Endodermal cell (in vitro differentiated cells): ENCODE measurements around the gene ATF7. TPM values are rescaled to one million over a fixed set of nuclear protein-coding genes. Genes with fewer than 3 reads are reported as not detected.

Experiments
- DNase-seq: peaks from one replicate; pipeline ENCODE4 v3.0.0-alpha.2; 2017
- H3K27ac ChIP-seq: 2 replicates; pipeline ENCODE4 v1.5.1; 2013; ENCODE audit warnings: mild to moderate bottlenecking, low read depth, low read length, moderate library complexity
- H3K27me3 ChIP-seq: 2 replicates; pipeline ENCODE4 v1.6.1; 2013; ENCODE audit warnings: mild to moderate bottlenecking, low read length, moderate library complexity; ENCODE audit not compliant: insufficient read depth, control insufficient read depth, poor library complexity, severe bottlenecking
- H3K36me3 ChIP-seq: 2 replicates; pipeline ENCODE4 v1.7.0; 2013; ENCODE audit warnings: mild to moderate bottlenecking, low read length, moderate library complexity; ENCODE audit not compliant: control insufficient read depth, insufficient read depth
- H3K4me1 ChIP-seq: one replicate; pipeline ENCODE4 v1.7.0; 2013; ENCODE audit warnings: low read length; ENCODE audit not compliant: control insufficient read depth, insufficient read depth
- H3K4me3 ChIP-seq: 2 replicates; pipeline ENCODE4 v1.5.1; 2013; ENCODE audit warnings: mild to moderate bottlenecking, low read length, moderate library complexity
- H3K9ac ChIP-seq: 2 replicates; pipeline ENCODE4 v1.6.1; 2013; ENCODE audit warnings: mild to moderate bottlenecking, low read length, moderate library complexity; ENCODE audit not compliant: poor library complexity, severe bottlenecking; ENCODE audit errors: extremely low read depth
- H3K9me3 ChIP-seq: 2 replicates; pipeline ENCODE4 v1.6.1; 2013; ENCODE audit warnings: mild to moderate bottlenecking, low read length, moderate library complexity; ENCODE audit not compliant: control insufficient read depth
- H3K27ac Mint-ChIP-seq: 2 replicates; pipeline ENCODE4 v1.8.0; 2020; ENCODE audit warnings: mixed read lengths
- H3K27me3 Mint-ChIP-seq: 2 replicates; pipeline ENCODE4 v1.8.0; 2021; ENCODE audit warnings: mild to moderate bottlenecking, mixed read lengths; ENCODE audit not compliant: insufficient read depth
- H3K36me3 Mint-ChIP-seq: 2 replicates; pipeline ENCODE4 v1.8.0; 2020; ENCODE audit warnings: low read depth, mixed read lengths
- H3K4me1 Mint-ChIP-seq: 2 replicates; pipeline ENCODE4 v1.8.0; 2020; ENCODE audit warnings: mixed read lengths
- H3K4me3 Mint-ChIP-seq: 2 replicates; pipeline ENCODE4 v1.8.0; 2020; ENCODE audit warnings: mild to moderate bottlenecking, moderate library complexity, mixed read lengths
- H3K9me3 Mint-ChIP-seq: 2 replicates; pipeline ENCODE4 v1.8.0; 2020; ENCODE audit warnings: mild to moderate bottlenecking, mixed read lengths
- CTCF ChIP-seq: fragments of 200-600 bp; sonication (generic); conservative IDR thresholded peaks from 2 replicates; pipeline ENCODE4 v1.5.0; 2021; ENCODE audit warnings: antibody characterized with exemption, mild to moderate bottlenecking
- WGBS, 2 experiments: methylation state at CpG; one replicate each; pipeline versions ENCODE4 v1.1.5 to v1.1.7; 2013; ENCODE audit warnings: missing lambda C conversion rate in 2 of 2, mixed read lengths in 1 of 2; ENCODE audit not compliant: insufficient coverage in 1 of 2, insufficient read length in 1 of 2; 5-methylcytosine and 5-hydroxymethylcytosine counted together
- total RNA-seq, 2 donors: library from RNA; stranded (reverse); fragmentation: NEBNext Ultra II Directional in 1 of 2; extraction: Animal tissue kit (Norgen Biotek cat#: 25700) in 1 of 2; gene quantifications; 2 replicates in 1 of 2; 3 replicates in 1 of 2; pipeline ENCODE4 v1.2.1, GENCODE V29; 2021

Gene ATF7
- total RNA-seq, 2 donors from 2014 or later = 29.0 to 36.6 TPM

GRCh38 chr12:53626702-53627169 is 554 bp upstream of the ATF7 start:
- Mint-ChIP-seq H3K36me3 (no peaks in the 10 kb centered on the region), H3K9me3 (no peaks in the 10 kb centered on the region), H3K27me3 (peaks cover 8% of the 10 kb centered on the region), H3K4me3 (peak overlapping the region; percentile 72), H3K27ac (peak overlapping the region; percentile 99), H3K4me1 (peaks cover 23% of the 10 kb centered on the region)
- TF ChIP-seq CTCF = no peak
- Histone ChIP-seq H3K4me1 (peaks cover 6% of the 10 kb centered on the region), H3K4me3 (peak overlapping the region; percentile 93), H3K27me3 (no peaks in the 10 kb centered on the region), H3K27ac (no peak overlapping the region), H3K9ac (peak overlapping the region; percentile 84), H3K36me3 (no peaks in the 10 kb centered on the region), H3K9me3 (no peaks in the 10 kb centered on the region)
- 51 to 71% methylated on average over 1 to 6 of the region's 6 CpGs for WGBS, 2 experiments
- no peak for DNase-seq

- TF ChIP-seq CTCF = no peak
These were observed 723 bp downstream of the ATF7 start for GRCh38 chr12:53625373-53625945.

GRCh38 chr12:53624956-53625355 is 1.2 kb downstream of the ATF7 start:
- Mint-ChIP-seq H3K9me3 (no peaks in the 10 kb centered on the region), H3K36me3 (peaks cover 2% of the 10 kb centered on the region), H3K27ac (no peak overlapping the region), H3K4me1 (peaks cover 23% of the 10 kb centered on the region), H3K27me3 (no peaks in the 10 kb centered on the region), H3K4me3 (peak overlapping the region; percentile 72)
- Histone ChIP-seq H3K9me3 (no peaks in the 10 kb centered on the region), H3K27me3 (no peaks in the 10 kb centered on the region), H3K27ac (no peak overlapping the region), H3K4me3 (peak overlapping the region; percentile 93), H3K36me3 (peaks cover 4% of the 10 kb centered on the region), H3K4me1 (peaks cover 6% of the 10 kb centered on the region), H3K9ac (peak overlapping the region; percentile 53)
- WGBS, 2 experiments = 40 to 75% methylated on average over 2 to 4 of the region's 4 CpGs
- no peak for DNase-seq
- TF ChIP-seq CTCF = no peak

More at GRCh38 chr12:53625373-53625945, 723 bp downstream of the ATF7 start:
- Mint-ChIP-seq H3K9me3 (no peaks in the 10 kb centered on the region), H3K27ac (peak overlapping the region; percentile 99), H3K27me3 (no peaks in the 10 kb centered on the region), H3K36me3 (peaks cover 2% of the 10 kb centered on the region), H3K4me1 (peaks cover 23% of the 10 kb centered on the region), H3K4me3 (peak overlapping the region; percentile 72)
- H3K27ac ChIP-seq = no peak overlapping the region
- DNase-seq = no peak
- H3K9ac ChIP-seq = peak overlapping the region; percentile 53
- WGBS, 2 experiments = 32 to 40% methylated on average over 4 to 5 of the region's 5 CpGs
- H3K36me3 ChIP-seq = peaks cover 4% of the 10 kb centered on the region
- peak overlapping the region; percentile 93 for H3K4me3 ChIP-seq
- no peaks in the 10 kb centered on the region for H3K27me3 ChIP-seq
- H3K9me3 ChIP-seq = no peaks in the 10 kb centered on the region
- H3K4me1 ChIP-seq = peaks cover 6% of the 10 kb centered on the region
